Esophagus muscularis mucosa (tissue), 4 donors: ENCODE data around the gene DGKB. TPM values are rescaled to one million over a fixed set of nuclear protein-coding genes. Genes with fewer than 3 reads are reported as not detected.

Source experiments
- DNase-seq: peaks from one replicate; pipeline ENCODE4 v3.0.0-alpha.2; 2017; ENCODE audit errors: extremely low spot score
- H3K27ac ChIP-seq, 4 donors: fragments of 200-600 bp; sonication (generic); replicated peaks in 1 of 4; 1 replicate in 3 of 4; 2 replicates in 1 of 4; pipeline ENCODE4 v1.5.1; 2016 to 2019; ENCODE audit warnings: mild to moderate bottlenecking in 1 of 4
- H3K27me3 ChIP-seq, 4 donors: fragments of 200-600 bp; sonication (generic); one replicate each; pipeline versions ENCODE4 v1.5.1 to v1.6.0; 2016 to 2019
- H3K36me3 ChIP-seq, 4 donors: fragments of 200-600 bp; sonication (generic); one replicate each; pipeline ENCODE4 v1.5.1; 2016 to 2019
- H3K4me1 ChIP-seq, 4 donors: fragments of 200-600 bp; sonication (generic); one replicate each; pipeline ENCODE4 v1.5.1; 2016 to 2019
- H3K4me3 ChIP-seq, 4 donors: fragments of 200-600 bp; sonication (generic); 1 replicate in 2 of 4; 2 replicates in 2 of 4; pipeline ENCODE4 v1.5.1; 2016 to 2019; ENCODE audit warnings: mild to moderate bottlenecking in 4 of 4, moderate library complexity in 1 of 4
- H3K9me3 ChIP-seq, 4 donors: fragments of 200-600 bp; sonication (generic); 1 replicate in 3 of 4; 2 replicates in 1 of 4; pipeline ENCODE4 v1.5.1; 2016 to 2019
- CTCF ChIP-seq, 3 experiments: fragments of 200-600 bp in 2 of 3; fragments of 450-650 bp in 1 of 3; sonication (generic) in 2 of 3; IDR thresholded peaks; one replicate each; pipeline ENCODE4 v1.5.1; 2017 to 2019; ENCODE audit warnings: antibody characterized with exemption in 3 of 3, mild to moderate bottlenecking in 2 of 3, moderate library complexity in 1 of 3
- EP300 ChIP-seq: sonication (generic); formaldehyde crosslinking; IDR thresholded peaks from one replicate; pipeline ENCODE4 v1.6.1; 2017; ENCODE audit warnings: antibody characterized with exemption
- POLR2A ChIP-seq: fragments of 450-650 bp; IDR thresholded peaks from one replicate; pipeline ENCODE4 v1.6.1; 2017; ENCODE audit warnings: antibody characterized with exemption, moderate library complexity, mild to moderate bottlenecking, low read depth
- POLR2AphosphoS5 ChIP-seq, 2 donors: sonication (generic); formaldehyde crosslinking; IDR thresholded peaks; one replicate each; pipeline ENCODE4 v1.6.1; 2017; ENCODE audit warnings: antibody characterized with exemption in 2 of 2
- WGBS: methylation state at CpG from one replicate; pipeline ENCODE4 v1.1.5; 2018; 5-methylcytosine and 5-hydroxymethylcytosine counted together
- intact Hi-C: fragments of 100-400 bp; cut with DNase I; formaldehyde crosslinking; loops from one replicate; pipeline ENCODE4 v1.15.1; 2023
- total RNA-seq, 4 donors: library from RNA; depleted of rRNA; stranded (reverse); fragments of >200 nt; gene quantifications; one replicate each; pipeline versions ENCODE4 v1.1.0 to v1.2.1, GENCODE V29; 2016

Gene DGKB
- total RNA-seq, 4 donors from 2014 or later: 10.4 to 18.5 (median 16.0) TPM

GRCh38 chr7:14934839-14935238 is 32.3 kb upstream of the DGKB start:
- peaks cover 0 to 8% (median 7%) of the 10 kb centered on the region in 4 donors for H3K4me1 ChIP-seq
- H3K4me3 ChIP-seq: no peak overlapping the region
- no peaks in the 10 kb centered on the region for H3K9me3 ChIP-seq
- no peak for TF ChIP-seq POLR2A
- TF ChIP-seq POLR2AphosphoS5 (IDR thresholded peaks at IDR 0.05): no peak
- TF ChIP-seq CTCF (IDR thresholded peaks at IDR 0.05): no peak
- TF ChIP-seq EP300: no peak
- DNase-seq: no peak
- no peaks in the 10 kb centered on the region for H3K36me3 ChIP-seq
- intact Hi-C loops: no loop called here
- H3K27ac ChIP-seq: no peak overlapping the region
- WGBS: 81% methylated on average over 3 of the region's 3 CpGs
- no peaks in the 10 kb centered on the region for H3K27me3 ChIP-seq

GRCh38 chr7:14931511-14932215 is 29.1 kb upstream of the DGKB start:
- Histone ChIP-seq H3K27ac (no peak overlapping the region), H3K27me3 (no peaks in the 10 kb centered on the region), H3K36me3 (no peaks in the 10 kb centered on the region), H3K4me1 (peaks cover 0 to 7% (median 6%) of the 10 kb centered on the region in 4 donors), H3K9me3 (no peaks in the 10 kb centered on the region), H3K4me3 (no peak overlapping the region)
- TF ChIP-seq CTCF (IDR thresholded peaks at IDR 0.05) (no peak), EP300 (no peak), POLR2AphosphoS5 (IDR thresholded peaks at IDR 0.05) (no peak), POLR2A (no peak)
- no peak for DNase-seq
- WGBS: 91% methylated on average over 4 of the region's 4 CpGs
- intact Hi-C loops: no loop called here

GRCh38 chr7:14924398-14924797 is 21.8 kb upstream of the DGKB start:
- no peaks in the 10 kb centered on the region for H3K9me3 ChIP-seq
- H3K36me3 ChIP-seq: no peaks in the 10 kb centered on the region
- no peak overlapping the region for H3K27ac ChIP-seq
- no peak for DNase-seq
- no peaks in the 10 kb centered on the region for H3K27me3 ChIP-seq
- no peak overlapping the region for H3K4me3 ChIP-seq
- 58% methylated on average over 1 of the region's 1 CpG for WGBS
- TF ChIP-seq CTCF (IDR thresholded peaks at IDR 0.05) (no peak), EP300 (no peak), POLR2AphosphoS5 (IDR thresholded peaks at IDR 0.05) (no peak), POLR2A (no peak)
- no peaks in the 10 kb centered on the region for H3K4me1 ChIP-seq
- intact Hi-C loops: no loop called here

- H3K27ac ChIP-seq: no peak overlapping the region
- DNase-seq: no peak
- H3K4me3 ChIP-seq: no peak overlapping the region
- H3K27me3 ChIP-seq: no peaks in the 10 kb centered on the region
- intact Hi-C loops: no loop called here
- no peaks in the 10 kb centered on the region for H3K9me3 ChIP-seq
- H3K4me1 ChIP-seq: no peaks in the 10 kb centered on the region
- TF ChIP-seq POLR2A (no peak), EP300 (no peak), POLR2AphosphoS5 (IDR thresholded peaks at IDR 0.05) (no peak), CTCF (IDR thresholded peaks at IDR 0.05) (no peak)
- H3K36me3 ChIP-seq: no peaks in the 10 kb centered on the region
These were observed 8.5 kb upstream of the DGKB start for GRCh38 chr7:14911077-14911476.

DNA sequence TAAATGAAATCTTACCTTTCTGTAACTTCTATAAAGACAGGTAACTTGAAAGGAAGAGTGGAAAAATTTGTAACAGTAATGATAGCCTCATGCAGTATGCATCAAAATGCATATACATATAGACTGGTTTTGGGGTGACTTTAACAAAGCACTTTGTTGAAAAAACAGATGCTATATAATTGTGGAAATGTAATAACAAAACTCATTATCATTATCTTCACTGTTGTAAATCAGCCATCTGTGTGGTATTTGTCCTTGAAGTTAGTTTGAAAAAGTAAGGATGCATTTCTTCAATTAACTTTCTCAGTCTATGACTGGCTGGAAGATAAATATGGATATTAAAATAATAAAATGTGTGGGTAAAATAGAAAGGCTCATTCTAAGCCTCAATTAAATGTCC is 6.1 kb upstream of the DGKB start:
- Histone ChIP-seq H3K4me1 (peaks cover 0 to 2% (median under 1%) of the 10 kb centered on the region in 4 donors), H3K27me3 (no peaks in the 10 kb centered on the region), H3K36me3 (no peaks in the 10 kb centered on the region), H3K9me3 (no peaks in the 10 kb centered on the region), H3K27ac (no peak overlapping the region), H3K4me3 (no peak overlapping the region)
- intact Hi-C loops: loop anchor here (10.0 kb wide), 2 partner anchors 106 to 184 kb away; no protein-coding TSS in a partner anchor
- no peak for DNase-seq
- no peak for TF ChIP-seq EP300
- no peak for TF ChIP-seq POLR2AphosphoS5 (IDR thresholded peaks at IDR 0.05)
- TF ChIP-seq CTCF (IDR thresholded peaks at IDR 0.05): no peak
- TF ChIP-seq POLR2A: no peak
